Gastrocnemius medialis (tissue), 4 donors: ENCODE data around the gene SLC2A4RG.

Experiments
- POLR2A ChIP-seq, 2 donors: fragments of 450-650 bp; IDR thresholded peaks; one replicate each; pipeline ENCODE4 v1.6.1; 2017; ENCODE audit warnings: antibody characterized with exemption in 2 of 2, mild to moderate bottlenecking in 2 of 2, moderate library complexity in 2 of 2
- TF ChIP-seq, protein P1 (sequence below), 5 experiments: fragments of 450-650 bp in 3 of 5; fragments of 200-600 bp in 2 of 5; sonication (generic) in 2 of 5; IDR thresholded peaks in 4 of 5; conservative IDR thresholded peaks in 1 of 5; 1 replicate in 4 of 5; 2 replicates in 1 of 5; pipeline ENCODE4 v1.5.1; 2016 to 2019; ENCODE audit warnings: antibody characterized with exemption in 5 of 5, mild to moderate bottlenecking in 3 of 5, moderate library complexity in 3 of 5

DNA sequence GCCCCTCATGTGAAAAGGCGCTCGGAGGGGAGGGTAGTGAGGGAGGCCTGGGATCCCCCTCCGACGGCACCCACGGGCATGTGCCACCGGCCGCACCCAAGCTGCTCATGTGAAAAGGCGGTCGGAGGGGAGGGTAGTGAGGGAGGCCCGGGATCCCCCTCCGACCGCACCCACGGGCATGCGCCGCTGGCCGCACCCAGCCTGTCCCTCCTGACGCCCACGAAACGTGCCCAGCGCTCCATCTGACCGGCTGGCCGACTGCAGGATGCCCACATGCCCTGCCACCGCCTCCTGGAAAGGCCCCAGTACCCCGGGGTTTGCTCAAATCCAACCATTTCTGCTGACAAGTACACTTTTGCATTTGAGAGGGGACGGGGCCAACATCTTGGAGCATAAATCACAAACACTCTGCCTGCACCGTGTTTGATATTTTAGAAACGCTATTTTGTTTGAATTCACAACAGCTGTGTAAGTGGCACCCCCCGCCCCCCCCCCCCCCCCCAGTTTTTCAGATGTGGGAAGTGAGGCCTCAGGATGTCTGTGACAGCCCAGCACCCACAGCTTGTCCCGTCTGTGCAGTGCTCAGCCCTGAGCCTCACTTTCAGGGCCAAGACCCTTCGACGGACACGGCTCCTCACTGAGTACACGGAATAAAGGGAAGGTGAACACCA, 34.1 kb downstream of the SLC2A4RG start:
- no peak for TF ChIP-seq POLR2A (IDR thresholded peaks at IDR 0.05)
- TF ChIP-seq, protein P1, sequence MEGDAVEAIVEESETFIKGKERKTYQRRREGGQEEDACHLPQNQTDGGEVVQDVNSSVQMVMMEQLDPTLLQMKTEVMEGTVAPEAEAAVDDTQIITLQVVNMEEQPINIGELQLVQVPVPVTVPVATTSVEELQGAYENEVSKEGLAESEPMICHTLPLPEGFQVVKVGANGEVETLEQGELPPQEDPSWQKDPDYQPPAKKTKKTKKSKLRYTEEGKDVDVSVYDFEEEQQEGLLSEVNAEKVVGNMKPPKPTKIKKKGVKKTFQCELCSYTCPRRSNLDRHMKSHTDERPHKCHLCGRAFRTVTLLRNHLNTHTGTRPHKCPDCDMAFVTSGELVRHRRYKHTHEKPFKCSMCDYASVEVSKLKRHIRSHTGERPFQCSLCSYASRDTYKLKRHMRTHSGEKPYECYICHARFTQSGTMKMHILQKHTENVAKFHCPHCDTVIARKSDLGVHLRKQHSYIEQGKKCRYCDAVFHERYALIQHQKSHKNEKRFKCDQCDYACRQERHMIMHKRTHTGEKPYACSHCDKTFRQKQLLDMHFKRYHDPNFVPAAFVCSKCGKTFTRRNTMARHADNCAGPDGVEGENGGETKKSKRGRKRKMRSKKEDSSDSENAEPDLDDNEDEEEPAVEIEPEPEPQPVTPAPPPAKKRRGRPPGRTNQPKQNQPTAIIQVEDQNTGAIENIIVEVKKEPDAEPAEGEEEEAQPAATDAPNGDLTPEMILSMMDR (IDR thresholded peaks at IDR 0.05 in 4 of 5, conservative IDR thresholded peaks at IDR 0.05 in 1 of 5): no peak
